PC-9 (cell line): ENCODE measurements around the gene GIGYF2.

Experiments used
- EZH2 ChIP-seq: fragments of 200-600 bp; sonication (generic); IDR thresholded peaks from 2 replicates; pipeline ENCODE4 v1.8.0; 2017; ENCODE audit warnings: antibody characterized with exemption, low read depth
- TF ChIP-seq, protein P1 (sequence below): fragments of 200-600 bp; sonication (generic); conservative IDR thresholded peaks from 2 replicates; pipeline ENCODE4 v1.6.1; 2017; ENCODE audit warnings: mixed run types, antibody characterized with exemption, mild to moderate bottlenecking, moderate library complexity

DNA sequence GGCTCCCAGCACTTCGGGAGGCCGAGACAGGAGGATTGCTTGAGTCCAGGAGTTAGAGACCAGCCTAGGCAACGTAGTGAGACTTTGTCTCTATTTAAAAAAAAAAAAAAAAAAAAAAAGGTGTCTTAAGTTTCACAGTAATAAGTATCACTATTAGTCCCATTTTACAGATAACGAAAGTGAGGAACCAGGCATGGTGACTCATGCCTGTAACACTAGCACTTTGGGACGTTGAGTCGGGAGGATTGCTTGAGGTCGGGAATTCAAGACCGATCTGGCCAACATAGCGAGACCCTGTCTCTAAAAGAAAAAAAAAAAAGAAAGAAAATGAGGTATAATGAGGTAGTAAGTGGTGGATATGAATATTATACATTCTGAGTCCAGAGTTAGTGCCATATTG is 76.7 kb downstream of the GIGYF2 start:
- no peak for TF ChIP-seq EZH2
- TF ChIP-seq, protein P1, sequence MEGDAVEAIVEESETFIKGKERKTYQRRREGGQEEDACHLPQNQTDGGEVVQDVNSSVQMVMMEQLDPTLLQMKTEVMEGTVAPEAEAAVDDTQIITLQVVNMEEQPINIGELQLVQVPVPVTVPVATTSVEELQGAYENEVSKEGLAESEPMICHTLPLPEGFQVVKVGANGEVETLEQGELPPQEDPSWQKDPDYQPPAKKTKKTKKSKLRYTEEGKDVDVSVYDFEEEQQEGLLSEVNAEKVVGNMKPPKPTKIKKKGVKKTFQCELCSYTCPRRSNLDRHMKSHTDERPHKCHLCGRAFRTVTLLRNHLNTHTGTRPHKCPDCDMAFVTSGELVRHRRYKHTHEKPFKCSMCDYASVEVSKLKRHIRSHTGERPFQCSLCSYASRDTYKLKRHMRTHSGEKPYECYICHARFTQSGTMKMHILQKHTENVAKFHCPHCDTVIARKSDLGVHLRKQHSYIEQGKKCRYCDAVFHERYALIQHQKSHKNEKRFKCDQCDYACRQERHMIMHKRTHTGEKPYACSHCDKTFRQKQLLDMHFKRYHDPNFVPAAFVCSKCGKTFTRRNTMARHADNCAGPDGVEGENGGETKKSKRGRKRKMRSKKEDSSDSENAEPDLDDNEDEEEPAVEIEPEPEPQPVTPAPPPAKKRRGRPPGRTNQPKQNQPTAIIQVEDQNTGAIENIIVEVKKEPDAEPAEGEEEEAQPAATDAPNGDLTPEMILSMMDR = no peak
